H1 (cell line): Measurements from ENCODE around the gene FRMD5. TPM values are rescaled to one million over a fixed set of nuclear protein-coding genes. Genes with fewer than 3 reads are reported as not detected.

Source experiments
- CTCF ChIA-PET: fragments of 300-600 bp; sonication (Branson Sonifier 250); formaldehyde crosslinking; loops from one replicate; lab custom pipeline; 2021; ENCODE audit not compliant: partially characterized antibody; lab: Charles Lee
- POLR2A ChIA-PET: fragments of 300-600 bp; sonication (Branson Sonifier 250); formaldehyde crosslinking; loops from one replicate; lab custom pipeline; 2021; ENCODE audit warnings: inconsistent platforms; ENCODE audit not compliant: partially characterized antibody; lab: Charles Lee
- DNase-seq, 2 experiments: peaks; one replicate each; pipeline versions ENCODE4 v3.0.0 to v3.0.0-alpha.2; 2010 to 2022; ENCODE audit warnings: low spot score in 2 of 2, low read depth in 1 of 2, mixed read lengths in 1 of 2
- FAIRE-seq: peaks from 2 replicates; lab custom pipeline; 2011; peaks lifted over from hg19 to GRCh38; lab: Jason Lieb, UNC
- H2AFZ ChIP-seq: 2 replicates; pipeline ENCODE4 v1.8.1; 2012; ENCODE audit warnings: low read length, inconsistent platforms
- H2AK5ac ChIP-seq: 2 replicates; pipeline ENCODE4 v1.6.1; 2013; ENCODE audit warnings: low read depth, low read length
- H2BK120ac ChIP-seq: replicated peaks from 2 replicates; pipeline ENCODE3; 2013; ENCODE audit warnings: low read depth, low read length, inconsistent platforms
- H2BK12ac ChIP-seq: 2 replicates; pipeline ENCODE4 v1.6.1; 2013; ENCODE audit warnings: low read depth, low read length
- H2BK15ac ChIP-seq: 2 replicates; pipeline ENCODE4 v1.6.1; 2013; ENCODE audit warnings: low read length
- H2BK20ac ChIP-seq: 2 replicates; pipeline ENCODE4 v1.6.1; 2013; ENCODE audit warnings: low read length
- H2BK5ac ChIP-seq: 2 replicates; pipeline ENCODE4 v1.6.1; 2013; ENCODE audit warnings: low read depth, low read length
- H3K14ac ChIP-seq: 2 replicates; pipeline ENCODE4 v1.6.1; 2013; ENCODE audit warnings: inconsistent platforms; ENCODE audit not compliant: insufficient read length
- H3K18ac ChIP-seq: 2 replicates; pipeline ENCODE4 v1.6.1; 2013; ENCODE audit warnings: low read length; ENCODE audit errors: extremely low read depth
- H3K23ac ChIP-seq: 2 replicates; pipeline ENCODE4 v1.6.1; 2013; ENCODE audit warnings: inconsistent platforms; ENCODE audit not compliant: insufficient read length
- H3K23me2 ChIP-seq: 2 replicates; pipeline ENCODE4 v1.6.1; 2013; ENCODE audit warnings: low read depth, low read length
- H3K27ac ChIP-seq: 2 replicates; pipeline ENCODE4 v1.6.1; 2011; ENCODE audit warnings: low read depth, low read length, inconsistent platforms
- H3K27me3 ChIP-seq, 4 experiments: replicated peaks in 1 of 4; 1 replicate in 1 of 4; 2 replicates in 3 of 4; pipeline versions ENCODE4 v1.6.1 to v1.8.1; 2011 to 2013; ENCODE audit warnings: low read length in 3 of 4, mild to moderate bottlenecking in 3 of 4, inconsistent platforms in 2 of 4, mixed read lengths in 2 of 4, moderate library complexity in 1 of 4; ENCODE audit not compliant: control insufficient read depth in 3 of 4, insufficient read depth in 3 of 4; ENCODE audit errors: extremely low read depth in 1 of 4
- H3K36me3 ChIP-seq, 4 experiments: 2 replicates each; pipeline versions ENCODE4 v1.6.1 to v1.8.1; 2011 to 2013; ENCODE audit warnings: mild to moderate bottlenecking in 4 of 4, low read length in 3 of 4, moderate library complexity in 2 of 4, control low read depth in 1 of 4, inconsistent platforms in 1 of 4; ENCODE audit not compliant: insufficient read depth in 4 of 4, control insufficient read depth in 2 of 4
- H3K4ac ChIP-seq: replicated peaks from 2 replicates; pipeline ENCODE3; 2013; ENCODE audit warnings: low read length, low read depth, mixed read lengths, inconsistent platforms; ENCODE audit not compliant: insufficient read length
- H3K4me1 ChIP-seq, 4 experiments: replicated peaks in 1 of 4; 1 replicate in 1 of 4; 2 replicates in 3 of 4; pipeline versions ENCODE4 v1.6.1 to v1.8.1; 2011 to 2013; ENCODE audit warnings: low read length in 3 of 4, inconsistent platforms in 2 of 4, mixed read lengths in 1 of 4; ENCODE audit not compliant: insufficient read depth in 4 of 4, control insufficient read depth in 3 of 4
- H3K4me2 ChIP-seq, 2 experiments: 2 replicates each; pipeline versions ENCODE4 v1.6.1 to v1.8.1; 2011 to 2013; ENCODE audit warnings: low read depth in 2 of 2, low read length in 2 of 2, control low read depth in 1 of 2, inconsistent platforms in 1 of 2, mild to moderate bottlenecking in 1 of 2; ENCODE audit not compliant: insufficient read depth in 1 of 2
- H3K4me3 ChIP-seq, 4 experiments: fragments of 200-600, 300-600 bp in 1 of 4; sonication (generic), shearing (Covaris generic), sonication (Bioruptor Twin) in 1 of 4; 2 replicates each; pipeline versions ENCODE4 v1.5.1 to v1.8.1; 2011 to 2016; ENCODE audit warnings: low read length in 4 of 4, low read depth in 3 of 4, control low read depth in 2 of 4, inconsistent platforms in 2 of 4, mild to moderate bottlenecking in 2 of 4, mixed read lengths in 1 of 4, moderate library complexity in 1 of 4; ENCODE audit not compliant: insufficient read depth in 2 of 4; ENCODE audit errors: extremely low read depth in 1 of 4
- H3K56ac ChIP-seq: replicated peaks from 2 replicates; pipeline ENCODE3; 2013; ENCODE audit warnings: low read depth, mild to moderate bottlenecking, mixed read lengths, low read length, inconsistent platforms; ENCODE audit not compliant: insufficient read length
- H3K79me1 ChIP-seq: 2 replicates; pipeline ENCODE4 v1.6.1; 2013; ENCODE audit warnings: low read depth, low read length, control low read depth
- H3K79me2 ChIP-seq, 2 experiments: 2 replicates each; pipeline versions ENCODE4 v1.6.1 to v1.8.1; 2012 to 2013; ENCODE audit warnings: low read length in 2 of 2, mild to moderate bottlenecking in 2 of 2, inconsistent platforms in 1 of 2; ENCODE audit not compliant: insufficient read depth in 2 of 2, control insufficient read depth in 1 of 2
- H3K9ac ChIP-seq, 4 experiments: replicated peaks in 1 of 4; 1 replicate in 1 of 4; 2 replicates in 3 of 4; pipeline versions ENCODE4 v1.6.1 to v1.8.1; 2011 to 2013; ENCODE audit warnings: low read depth in 3 of 4, low read length in 3 of 4, control low read depth in 2 of 4, mild to moderate bottlenecking in 2 of 4, moderate library complexity in 2 of 4, inconsistent platforms in 1 of 4; ENCODE audit errors: extremely low read depth in 1 of 4
- H3K9me3 ChIP-seq, 2 experiments: 2 replicates each; pipeline versions ENCODE4 v1.6.1 to v1.8.1; 2012 to 2013; ENCODE audit warnings: mild to moderate bottlenecking in 2 of 2, moderate library complexity in 2 of 2, control low read depth in 1 of 2, inconsistent platforms in 1 of 2, low read depth in 1 of 2, low read length in 1 of 2, mixed read lengths in 1 of 2; ENCODE audit not compliant: insufficient read depth in 2 of 2
- H4K20me1 ChIP-seq, 2 experiments: replicated peaks in 1 of 2; 2 replicates each; pipeline versions ENCODE3 to v1.8.1; 2011 to 2013; ENCODE audit warnings: inconsistent platforms in 2 of 2, low read length in 2 of 2, mild to moderate bottlenecking in 1 of 2; ENCODE audit not compliant: insufficient read depth in 2 of 2, control insufficient read depth in 1 of 2
- H4K5ac ChIP-seq: 2 replicates; pipeline ENCODE4 v1.6.1; 2013; ENCODE audit warnings: low read length, low read depth, mixed read lengths, inconsistent platforms; ENCODE audit not compliant: insufficient read length
- H4K8ac ChIP-seq: 2 replicates; pipeline ENCODE4 v1.8.0; 2013; ENCODE audit warnings: mild to moderate bottlenecking, moderate library complexity, low read length, inconsistent platforms; ENCODE audit not compliant: insufficient read depth; ENCODE audit errors: extremely low read depth
- H4K91ac ChIP-seq: replicated peaks from 2 replicates; pipeline ENCODE3; 2013; ENCODE audit warnings: low read length, mixed read lengths, inconsistent platforms; ENCODE audit not compliant: insufficient read length
- CHD1 ChIP-seq: IDR thresholded peaks from 2 replicates; pipeline ENCODE4 v1.6.1; 2012; ENCODE audit warnings: low read depth, low read length, improper control_type of control experiment
- EZH2 ChIP-seq: fragments of 200-600 bp; sonication (generic); IDR thresholded peaks from 2 replicates; pipeline ENCODE4 v1.7.1; 2012; ENCODE audit warnings: low read depth, mild to moderate bottlenecking, moderate library complexity, low read length, inconsistent platforms; ENCODE audit not compliant: severe bottlenecking
- KDM4A ChIP-seq: IDR thresholded peaks from one replicate; pipeline ENCODE4 v1.7.1; 2012; ENCODE audit warnings: low read depth, mild to moderate bottlenecking, moderate library complexity, low read length, inconsistent platforms; ENCODE audit not compliant: severe bottlenecking
- RBBP5 ChIP-seq: IDR thresholded peaks from 2 replicates; pipeline ENCODE4 v1.7.1; 2012; ENCODE audit warnings: low read depth, mild to moderate bottlenecking, inconsistent platforms, low read length, moderate library complexity, borderline replicate concordance
- ZNF274 ChIP-seq: IDR thresholded peaks from 2 replicates; pipeline ENCODE4 v1.7.0; 2012; ENCODE audit warnings: low read length, borderline replicate concordance; ENCODE audit errors: extremely low read depth
- WGBS, 2 experiments: shearing (Covaris generic) in 1 of 2; methylation state at CpG; one replicate each; pipeline versions ENCODE4 v1.1.6 to v1.1.7; 2013 to 2015; ENCODE audit warnings: low lambda C conversion rate in 2 of 2, mixed read lengths in 2 of 2, inconsistent platforms in 1 of 2, low coverage in 1 of 2, missing lambda C conversion rate in 1 of 2; ENCODE audit not compliant: insufficient replicate concordance in 2 of 2, insufficient coverage in 1 of 2, insufficient read length in 1 of 2; ENCODE audit errors: extremely low coverage in 1 of 2, missing lambda C conversion rate in 1 of 2; 5-methylcytosine and 5-hydroxymethylcytosine counted together
- polyA plus RNA-seq, 7 experiments: library from polyadenylated mRNA; depleted of rRNA in 3 of 7; stranded (reverse) in 5 of 7; unstranded in 2 of 7; fragments of >200 nt in 5 of 7; fragments of 200-250 nt in 2 of 7; gene quantifications; 1 replicate in 5 of 7; 2 replicates in 1 of 7; 4 replicates in 1 of 7; pipeline versions ENCODE4 v1.2.1 to v1.2.3, GENCODE V29; 2011 to 2013; ENCODE audit warnings: missing spikeins in 2 of 7, mixed read lengths in 2 of 7
- total RNA-seq: library from RNA; stranded (reverse); fragmentation: NEBNext Ultra II Directional; extraction: Animal tissue kit (Norgen Biotek cat#: 25700); gene quantifications from 2 replicates; pipeline ENCODE4 v1.2.1, GENCODE V29; 2021

Gene FRMD5
- total and polyA plus RNA-seq, 2 of the 8 experiments (the other 6 are each of a cell fraction or from before 2014, with no cell fraction given): 10.1 to 12.6 TPM

DNA sequence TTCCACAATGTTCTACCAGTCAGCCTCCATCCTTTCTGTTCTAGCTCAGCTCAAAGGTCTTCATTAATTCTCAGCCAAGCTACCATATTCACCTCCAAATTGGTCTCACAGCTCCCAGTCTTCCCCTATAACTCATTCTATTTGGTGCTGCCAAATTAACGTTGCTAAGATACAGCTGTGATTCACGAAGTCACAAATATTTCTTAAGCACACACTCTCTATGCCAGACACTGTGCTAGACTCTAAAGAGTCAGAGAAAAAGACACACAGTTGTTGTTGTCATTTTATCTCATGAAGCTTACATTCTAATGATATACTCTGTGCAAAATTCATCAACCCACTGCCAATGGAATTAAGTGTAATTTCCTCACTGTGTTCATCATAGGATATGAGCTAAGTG is 102.8 kb downstream of the FRMD5 start:
- Histone ChIP-seq H3K14ac (no peak overlapping the region), H3K27me3 (no peaks in the 10 kb centered on the region), H2BK120ac (no peak overlapping the region), H3K23ac (no peak overlapping the region), H2AFZ (no peak overlapping the region), H4K20me1 (peaks cover 0 to 2% of the 10 kb centered on the region in 2 experiments), H3K18ac (no peak overlapping the region), H2BK15ac (no peak overlapping the region), H2BK12ac (no peak overlapping the region), H3K56ac (no peak overlapping the region), H3K36me3 (no peaks in the 10 kb centered on the region), H4K91ac (no peak overlapping the region), H4K5ac (no peak overlapping the region), H3K4me3 (no peak overlapping the region), H3K9ac (no peak overlapping the region; a peak in 1 of 7 replicates), H2BK5ac (no peak overlapping the region), H3K79me1 (no peaks in the 10 kb centered on the region), H3K4me1 (no peaks in the 10 kb centered on the region), H3K79me2 (no peaks in the 10 kb centered on the region), H4K8ac (no peak overlapping the region), H3K4me2 (no peak overlapping the region), H3K9me3 (no peaks in the 10 kb centered on the region), H3K23me2 (no peaks in the 10 kb centered on the region), H3K4ac (no peak overlapping the region), H2AK5ac (no peak overlapping the region), H2BK20ac (no peak overlapping the region), H3K27ac (no peak overlapping the region)
- DNase-seq: no peak
- POLR2A ChIA-PET: no interaction called here
- WGBS, 2 experiments: 93% methylated on average over 2 of the region's 2 CpGs; no CpG with 5 or more reads in 1 of the 2 experiments
- no peak for FAIRE-seq
- CTCF ChIA-PET: interaction anchor here (1.1 kb wide), 1 partner anchor 188 kb away, joined by 3 read pairs; no protein-coding TSS in a partner anchor
- TF ChIP-seq KDM4A: no peak
- no peak for TF ChIP-seq ZNF274
- TF ChIP-seq CHD1: no peak
- no peak for TF ChIP-seq RBBP5
- TF ChIP-seq EZH2: no peak
